Pulmonary artery endothelial cell (primary cell): Measurements from ENCODE around the gene KEAP1. TPM values are rescaled to one million over a fixed set of nuclear protein-coding genes. Genes with fewer than 3 reads are reported as not detected.
"Not testable (repeated sequence)": the region's sequence is repeated elsewhere in the genome, so short reads cannot be mapped to it uniquely, and the experiment has no call there.

Source experiments
- DNase-seq: peaks from one replicate; pipeline ENCODE4 v3.0.0-alpha.2; 2011; ENCODE audit warnings: low read depth, low spot score
- total RNA-seq: library from RNA; depleted of rRNA; stranded (reverse); fragments of >200 nt; gene quantifications from 2 replicates; pipeline ENCODE4 v1.2.3, GENCODE V29; 2014

Gene KEAP1
- total RNA-seq, 1 donor from 2014 or later = 86.3 TPM

GRCh38 chr19:10499550-10500246 is 3.5 kb downstream of the KEAP1 start:
- DNase-seq = no peak

GRCh38 chr19:10497371-10497770 is 5.8 kb downstream of the KEAP1 start:
- DNase-seq = no peak

GRCh38 chr19:10491472-10492047 is 11.6 kb downstream of the KEAP1 start:
- DNase-seq = no peak

- DNase-seq = no peak
These were observed 16.6 kb downstream of the KEAP1 start for GRCh38 chr19:10486551-10486950.

- peak; percentile 68 for DNase-seq
These were observed 24.2 kb downstream of the KEAP1 start for GRCh38 chr19:10478903-10479384.

GRCh38 chr19:10478476-10478875 is 24.7 kb downstream of the KEAP1 start:
- DNase-seq = no peak

GRCh38 chr19:10474962-10475451 is 28.1 kb downstream of the KEAP1 start:
- DNase-seq = no peak

GRCh38 chr19:10473192-10473591 is 30.0 kb downstream of the KEAP1 start:
- DNase-seq = no peak

GRCh38 chr19:10471909-10472308 is 31.2 kb downstream of the KEAP1 start:
- DNase-seq = no peak

GRCh38 chr19:10468133-10468532 is 35.0 kb downstream of the KEAP1 start:
- DNase-seq = no peak

GRCh38 chr19:10467104-10467706 is 36.0 kb downstream of the KEAP1 start:
- no peak for DNase-seq

GRCh38 chr19:10464456-10464855 is 38.7 kb downstream of the KEAP1 start:
- no peak for DNase-seq

- no peak for DNase-seq
These were observed 40.6 kb downstream of the KEAP1 start for GRCh38 chr19:10462557-10462956.

- not testable (repeated sequence) for DNase-seq
These were observed 41.1 kb downstream of the KEAP1 start for GRCh38 chr19:10462042-10462441.

- DNase-seq = peak; percentile 60
These were observed 41.9 kb downstream of the KEAP1 start for GRCh38 chr19:10461047-10461949.

GRCh38 chr19:10460714-10461046 is 42.5 kb downstream of the KEAP1 start:
- no peak for DNase-seq

- DNase-seq = not testable (repeated sequence)
These were observed 44.4 kb downstream of the KEAP1 start for GRCh38 chr19:10458733-10459132.

- no peak for DNase-seq
These were observed 48.9 kb downstream of the KEAP1 start for GRCh38 chr19:10454267-10454666.

GRCh38 chr19:10453852-10454251 is 49.3 kb downstream of the KEAP1 start:
- no peak for DNase-seq

GRCh38 chr19:10452726-10453618 is 50.2 kb downstream of the KEAP1 start:
- DNase-seq = no peak
